ENCODE measurements around the gene CWC15. TPM values are rescaled to one million over a fixed set of nuclear protein-coding genes. Genes with fewer than 3 reads are reported as not detected.

The CWC15 gene
- total RNA-seq, 2 donors from 2014 or later: 33.6 to 43.8 TPM

- no peak for DNase-seq (ENCODE audit: low spot score)
- no peaks in the 10 kb centered on the region for H3K27me3 ChIP-seq (replicated peaks; ENCODE audit: insufficient read depth)
- no peak for TF ChIP-seq POLR2AphosphoS5 (IDR thresholded peaks at IDR 0.05)
- peak in 3 of 4 experiments; percentile 27 to 46 (median 41) for TF ChIP-seq CTCF (IDR thresholded peaks at IDR 0.05)
- TF ChIP-seq POLR2A (IDR thresholded peaks at IDR 0.05): no peak
- H3K4me1 ChIP-seq (replicated peaks): no peaks in the 10 kb centered on the region
- 90% methylated on average over 1 of the region's 1 CpG for WGBS
- H3K27ac ChIP-seq: no peak overlapping the region
- H3K4me3 ChIP-seq: no peak overlapping the region
- intact Hi-C loops (cut with DNase I): loop anchor here (5.0 kb wide), 1 partner anchor 346 kb away; no protein-coding TSS in a partner anchor
- H3K36me3 ChIP-seq: peaks cover 0 to 6% of the 10 kb centered on the region in 2 donors
- no peaks in the 10 kb centered on the region for H3K9me3 ChIP-seq
Observed at GRCh38 chr11:94968334-94968958, 4.9 kb downstream of the CWC15 start.

- Histone ChIP-seq H3K4me3 (no peak overlapping the region), H3K27ac (no peak overlapping the region), H3K9me3 (no peaks in the 10 kb centered on the region), H3K27me3 (replicated peaks; ENCODE audit: insufficient read depth) (no peaks in the 10 kb centered on the region), H3K36me3 (peaks cover 0 to 6% of the 10 kb centered on the region in 2 donors), H3K4me1 (replicated peaks) (no peaks in the 10 kb centered on the region)
- intact Hi-C loops (cut with DNase I): loop anchor here (5.0 kb wide), 1 partner anchor 343 kb away; no protein-coding TSS in a partner anchor
- peak in 1 of 4 experiments; percentile 14 for TF ChIP-seq CTCF (IDR thresholded peaks at IDR 0.05)
- no peak for TF ChIP-seq POLR2AphosphoS5 (IDR thresholded peaks at IDR 0.05)
- WGBS: 84% methylated on average over 4 of the region's 4 CpGs
- no peak for DNase-seq (ENCODE audit: low spot score)
Observed at GRCh38 chr11:94964934-94965333, 8.4 kb downstream of the CWC15 start.

- WGBS: 85% methylated on average over 1 of the region's 1 CpG
- Histone ChIP-seq H3K36me3 (peaks cover 0 to 6% of the 10 kb centered on the region in 2 donors), H3K4me1 (replicated peaks) (no peaks in the 10 kb centered on the region), H3K9me3 (no peaks in the 10 kb centered on the region), H3K4me3 (no peak overlapping the region), H3K27ac (no peak overlapping the region), H3K27me3 (replicated peaks; ENCODE audit: insufficient read depth) (no peaks in the 10 kb centered on the region)
- intact Hi-C loops (cut with DNase I): no loop called here
- no peak for DNase-seq (ENCODE audit: low spot score)
- no peak for TF ChIP-seq POLR2A (IDR thresholded peaks at IDR 0.05)
- TF ChIP-seq CTCF (IDR thresholded peaks at IDR 0.05): no peak
- TF ChIP-seq POLR2AphosphoS5 (IDR thresholded peaks at IDR 0.05): no peak
Observed at GRCh38 chr11:94961255-94961654, 12.1 kb downstream of the CWC15 start.

- no peak overlapping the region for H3K4me3 ChIP-seq
- no peaks in the 10 kb centered on the region for H3K27me3 ChIP-seq (replicated peaks; ENCODE audit: insufficient read depth)
- no peaks in the 10 kb centered on the region for H3K4me1 ChIP-seq (replicated peaks)
- 73% methylated on average over 2 of the region's 2 CpGs for WGBS
- no peak overlapping the region for H3K27ac ChIP-seq
- intact Hi-C loops (cut with DNase I): no loop called here
- TF ChIP-seq POLR2AphosphoS5 (IDR thresholded peaks at IDR 0.05) (no peak), CTCF (IDR thresholded peaks at IDR 0.05) (no peak), POLR2A (IDR thresholded peaks at IDR 0.05) (no peak)
- DNase-seq (ENCODE audit: low spot score): no peak
- H3K9me3 ChIP-seq: no peaks in the 10 kb centered on the region
- peaks cover 0 to 3% of the 10 kb centered on the region in 2 donors for H3K36me3 ChIP-seq
Observed at GRCh38 chr11:94960488-94960887, 12.9 kb downstream of the CWC15 start.

GRCh38 chr11:94959179-94959578 is 14.2 kb downstream of the CWC15 start:
- intact Hi-C loops (cut with DNase I): no loop called here
- Histone ChIP-seq H3K36me3 (no peaks in the 10 kb centered on the region), H3K4me3 (no peak overlapping the region), H3K27me3 (replicated peaks; ENCODE audit: insufficient read depth) (no peaks in the 10 kb centered on the region), H3K9me3 (no peaks in the 10 kb centered on the region), H3K4me1 (replicated peaks) (no peaks in the 10 kb centered on the region), H3K27ac (no peak overlapping the region)
- DNase-seq (ENCODE audit: low spot score): no peak
- TF ChIP-seq POLR2A (IDR thresholded peaks at IDR 0.05) (no peak), CTCF (IDR thresholded peaks at IDR 0.05) (no peak), POLR2AphosphoS5 (IDR thresholded peaks at IDR 0.05) (no peak)
- 86% methylated on average over 2 of the region's 2 CpGs for WGBS
